ENCODE data around the gene DNAJA2. TPM values are rescaled to one million over a fixed set of nuclear protein-coding genes. Genes with fewer than 3 reads are reported as not detected.

The DNAJA2 gene
- polyA plus RNA-seq, 1 donor (not counting 4 experiments of a cell fraction or from before 2014, with no cell fraction given), result 36.3 TPM

DNA sequence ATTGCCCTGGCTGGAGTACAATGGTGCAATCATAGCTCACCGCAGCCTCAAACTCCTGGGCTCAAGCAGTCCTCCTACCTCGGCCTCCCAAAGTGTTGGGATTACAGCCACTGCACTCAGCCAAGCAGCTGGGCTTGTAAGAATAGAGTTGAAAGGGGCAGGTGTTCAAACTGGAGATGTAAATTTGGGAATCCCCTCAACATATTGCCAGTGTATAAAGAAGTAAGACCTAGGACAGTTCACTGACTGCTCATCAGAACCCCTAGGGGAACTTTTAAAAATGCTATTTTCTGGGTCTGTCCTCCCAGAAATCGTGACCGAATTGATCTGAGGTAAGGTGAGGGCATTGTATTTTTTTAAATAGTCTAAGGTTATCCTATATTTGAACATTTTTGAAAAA is 8.9 kb upstream of the DNAJA2 start:
- H3K4me3 ChIP-seq (ENCODE audit: control insufficient read depth in 2 of 3, extremely low read depth in 1 of 3, insufficient read depth in 2 of 3, low read depth in 1 of 3, low read length in 3 of 3), result no peak overlapping the region
- no peaks in the 10 kb centered on the region for H4K20me1 ChIP-seq (ENCODE audit: control insufficient read depth, extremely low read depth, insufficient read depth, low read length)
- no peak overlapping the region for H3K4me2 ChIP-seq (ENCODE audit: control insufficient read depth, extremely low read depth, insufficient read depth, low read depth, low read length)
- H3K27me3 ChIP-seq (ENCODE audit: control insufficient read depth, extremely low read depth, insufficient read depth, low read length), result no peaks in the 10 kb centered on the region
- TF ChIP-seq CTCF (optimal IDR thresholded peaks at IDR 0.05 in 1 of 3, IDR thresholded peaks at IDR 0.05 in 1 of 3, conservative IDR thresholded peaks at IDR 0.05 in 1 of 3; ENCODE audit: extremely low read depth in 1 of 3, insufficient read depth in 2 of 3, low read length in 3 of 3), result no peak
- TF ChIP-seq EZH2 (IDR thresholded peaks at IDR 0.05; ENCODE audit: low read length), result no peak
- DNase-seq (ENCODE audit: low read depth, low spot score), result no peak
- H3K79me2 ChIP-seq (ENCODE audit: control insufficient read depth, insufficient read depth, low read length), result no peaks in the 10 kb centered on the region
- no peak overlapping the region for H3K9ac ChIP-seq (ENCODE audit: control insufficient read depth, extremely low read depth, insufficient read depth, low read length)
- no peak for FAIRE-seq
- H3K36me3 ChIP-seq (ENCODE audit: control insufficient read depth in 2 of 2, extremely low read depth in 1 of 2, insufficient read depth in 2 of 2, low read length in 2 of 2), result no peaks in the 10 kb centered on the region
- H2AFZ ChIP-seq (ENCODE audit: control insufficient read depth, low read length), result no peak overlapping the region
- no peaks in the 10 kb centered on the region for H3K4me1 ChIP-seq (ENCODE audit: control insufficient read depth, extremely low read depth, insufficient read depth, low read length)
- no peaks in the 10 kb centered on the region for H3K9me1 ChIP-seq (ENCODE audit: control insufficient read depth, extremely low read depth, insufficient read depth, low read length)
- dilution Hi-C loops (cut with MboI; ENCODE audit: extremely low pct_ligation_motif_present, low sequenced_read_pairs), result no loop called here
- no peak overlapping the region for H3K27ac ChIP-seq (ENCODE audit: control insufficient read depth, insufficient read depth, low read length)
- H3K9me3 ChIP-seq (ENCODE audit: control insufficient read depth, low read depth, low read length), result no peaks in the 10 kb centered on the region

- H3K4me2 ChIP-seq (ENCODE audit: control insufficient read depth, extremely low read depth, insufficient read depth, low read depth, low read length), result no peak overlapping the region
- no peak overlapping the region for H3K9ac ChIP-seq (ENCODE audit: control insufficient read depth, extremely low read depth, insufficient read depth, low read length)
- FAIRE-seq, result no peak
- no peak overlapping the region for H3K4me3 ChIP-seq (ENCODE audit: control insufficient read depth in 2 of 3, extremely low read depth in 1 of 3, insufficient read depth in 2 of 3, low read depth in 1 of 3, low read length in 3 of 3)
- H3K27me3 ChIP-seq (ENCODE audit: control insufficient read depth, extremely low read depth, insufficient read depth, low read length), result no peaks in the 10 kb centered on the region
- H3K4me1 ChIP-seq (ENCODE audit: control insufficient read depth, extremely low read depth, insufficient read depth, low read length), result peaks cover 8% of the 10 kb centered on the region
- no peaks in the 10 kb centered on the region for H3K9me3 ChIP-seq (ENCODE audit: control insufficient read depth, low read depth, low read length)
- no peak overlapping the region for H2AFZ ChIP-seq (ENCODE audit: control insufficient read depth, low read length)
- H3K9me1 ChIP-seq (ENCODE audit: control insufficient read depth, extremely low read depth, insufficient read depth, low read length), result no peaks in the 10 kb centered on the region
- H3K27ac ChIP-seq (ENCODE audit: control insufficient read depth, insufficient read depth, low read length), result no peak overlapping the region
- TF ChIP-seq CTCF (optimal IDR thresholded peaks at IDR 0.05 in 1 of 3, IDR thresholded peaks at IDR 0.05 in 1 of 3, conservative IDR thresholded peaks at IDR 0.05 in 1 of 3; ENCODE audit: extremely low read depth in 1 of 3, insufficient read depth in 2 of 3, low read length in 3 of 3) (no peak), EZH2 (IDR thresholded peaks at IDR 0.05; ENCODE audit: low read length) (no peak)
- dilution Hi-C loops (cut with MboI; ENCODE audit: extremely low pct_ligation_motif_present, low sequenced_read_pairs), result no loop called here
- no peaks in the 10 kb centered on the region for H3K79me2 ChIP-seq (ENCODE audit: control insufficient read depth, insufficient read depth, low read length)
- no peaks in the 10 kb centered on the region for H3K36me3 ChIP-seq (ENCODE audit: control insufficient read depth in 2 of 2, extremely low read depth in 1 of 2, insufficient read depth in 2 of 2, low read length in 2 of 2)
- no peak for DNase-seq (ENCODE audit: low read depth, low spot score)
- H4K20me1 ChIP-seq (ENCODE audit: control insufficient read depth, extremely low read depth, insufficient read depth, low read length), result no peaks in the 10 kb centered on the region
Observed at GRCh38 chr16:46980926-46981325, 7.5 kb upstream of the DNAJA2 start.
